H9 (cell line): ENCODE measurements around the gene ACO1. TPM values are rescaled to one million over a fixed set of nuclear protein-coding genes. Genes with fewer than 3 reads are reported as not detected.

Experiments
- DNase-seq: peaks from one replicate; pipeline ENCODE4 v3.0.0-alpha.2; 2017
- H2AFZ ChIP-seq: one replicate; pipeline ENCODE4 v1.6.1; 2013; ENCODE audit warnings: mild to moderate bottlenecking, low read length, control low read depth, moderate library complexity
- H2AK5ac ChIP-seq: 2 replicates; pipeline ENCODE4 v1.6.1; 2013; ENCODE audit warnings: low read length, control low read depth, mixed read lengths; ENCODE audit not compliant: insufficient read length
- H2BK120ac ChIP-seq: one replicate; pipeline ENCODE4 v1.6.1; 2013; ENCODE audit warnings: low read depth, mild to moderate bottlenecking, low read length, control low read depth, inconsistent platforms; ENCODE audit not compliant: poor library complexity, severe bottlenecking
- H2BK12ac ChIP-seq: 2 replicates; pipeline ENCODE4 v1.6.1; 2013; ENCODE audit warnings: low read length, control low read depth, mixed read lengths, low read depth; ENCODE audit not compliant: insufficient read length
- H2BK15ac ChIP-seq: 2 replicates; pipeline ENCODE4 v1.6.1; 2013; ENCODE audit warnings: low read depth, low read length, control low read depth
- H2BK20ac ChIP-seq: one replicate; pipeline ENCODE4 v1.6.1; 2013; ENCODE audit warnings: low read depth, mild to moderate bottlenecking, low read length, control low read depth, inconsistent platforms; ENCODE audit not compliant: poor library complexity, severe bottlenecking
- H2BK5ac ChIP-seq: 2 replicates; pipeline ENCODE4 v1.6.1; 2013; ENCODE audit warnings: low read length, control low read depth, mixed read lengths; ENCODE audit not compliant: insufficient read length
- H3K14ac ChIP-seq: 2 replicates; pipeline ENCODE4 v1.6.1; 2013; ENCODE audit warnings: low read length, control low read depth; ENCODE audit not compliant: insufficient read depth
- H3K18ac ChIP-seq: 2 replicates; pipeline ENCODE4 v1.6.1; 2013; ENCODE audit warnings: low read depth, mild to moderate bottlenecking, mixed read lengths, low read length, control low read depth; ENCODE audit not compliant: insufficient read length
- H3K23ac ChIP-seq: 2 replicates; pipeline ENCODE4 v1.6.1; 2013; ENCODE audit warnings: low read length, control low read depth, mixed read lengths, low read depth; ENCODE audit not compliant: insufficient read length
- H3K23me2 ChIP-seq: 2 replicates; pipeline ENCODE4 v1.6.1; 2013; ENCODE audit warnings: low read depth, mild to moderate bottlenecking, mixed read lengths, low read length, control low read depth; ENCODE audit not compliant: insufficient read length, poor library complexity, severe bottlenecking
- H3K27ac ChIP-seq: 2 replicates; pipeline ENCODE4 v1.5.1; 2013; ENCODE audit warnings: low read length, control low read depth, mixed read lengths, low read depth; ENCODE audit not compliant: insufficient read length
- H3K27me3 ChIP-seq: 2 replicates; pipeline ENCODE4 v1.6.1; 2013; ENCODE audit warnings: low read length, control low read depth, inconsistent platforms; ENCODE audit not compliant: insufficient read depth
- H3K4ac ChIP-seq: 2 replicates; pipeline ENCODE4 v1.6.1; 2013; ENCODE audit warnings: low read depth, mild to moderate bottlenecking, control low read depth, inconsistent platforms, low read length, moderate library complexity
- H3K4me1 ChIP-seq: 2 replicates; pipeline ENCODE4 v1.6.1; 2013; ENCODE audit warnings: low read length, control low read depth, inconsistent platforms; ENCODE audit not compliant: insufficient read depth
- H3K4me2 ChIP-seq: 2 replicates; pipeline ENCODE4 v1.6.1; 2013; ENCODE audit warnings: low read length, control low read depth, mixed read lengths; ENCODE audit not compliant: insufficient read length, insufficient read depth
- H3K56ac ChIP-seq: 2 replicates; pipeline ENCODE4 v1.6.1; 2013; ENCODE audit warnings: low read depth, mild to moderate bottlenecking, mixed read lengths, low read length, control low read depth; ENCODE audit not compliant: insufficient read length
- H3K79me1 ChIP-seq: 2 replicates; pipeline ENCODE4 v1.6.1; 2013; ENCODE audit warnings: low read depth, mild to moderate bottlenecking, moderate library complexity, low read length, control low read depth, inconsistent platforms; ENCODE audit not compliant: insufficient read depth, poor library complexity, severe bottlenecking
- H3K79me2 ChIP-seq: 2 replicates; pipeline ENCODE4 v1.6.1; 2013; ENCODE audit warnings: low read length, control low read depth, inconsistent platforms; ENCODE audit not compliant: insufficient read depth
- H3K9ac ChIP-seq: 2 replicates; pipeline ENCODE4 v1.6.1; 2013; ENCODE audit warnings: low read length, control low read depth, mixed read lengths; ENCODE audit not compliant: insufficient read length; ENCODE audit errors: extremely low read depth
- H3K9me3 ChIP-seq: one replicate; pipeline ENCODE4 v1.6.1; 2013; ENCODE audit warnings: low read depth, low read length, inconsistent platforms; ENCODE audit not compliant: control insufficient read depth
- H3T11ph ChIP-seq: one replicate; pipeline ENCODE4 v1.6.1; 2013; ENCODE audit warnings: mild to moderate bottlenecking, low read length, control low read depth, inconsistent platforms
- H4K20me1 ChIP-seq: one replicate; pipeline ENCODE4 v1.6.1; 2013; ENCODE audit not compliant: control insufficient read depth, insufficient read length, insufficient read depth
- H4K5ac ChIP-seq: 2 replicates; pipeline ENCODE4 v1.6.1; 2013; ENCODE audit warnings: low read depth, mild to moderate bottlenecking, mixed read lengths, low read length, control low read depth; ENCODE audit not compliant: insufficient read length
- H4K8ac ChIP-seq: replicated peaks from 2 replicates; pipeline ENCODE4 v1.6.1; 2013; ENCODE audit warnings: low read length, control low read depth, mixed read lengths, low read depth; ENCODE audit not compliant: insufficient read length
- H4K91ac ChIP-seq: 2 replicates; pipeline ENCODE4 v1.6.1; 2013; ENCODE audit warnings: low read depth, mild to moderate bottlenecking, moderate library complexity, mixed read lengths, low read length, control low read depth; ENCODE audit not compliant: insufficient read length
- H3K27ac Mint-ChIP-seq, 3 experiments: 2 replicates in 2 of 3; 3 replicates in 1 of 3; pipeline ENCODE4 v1.8.0; 2020 to 2021; ENCODE audit warnings: mixed read lengths in 3 of 3, mild to moderate bottlenecking in 1 of 3, moderate library complexity in 1 of 3
- H3K27me3 Mint-ChIP-seq: 2 replicates; pipeline ENCODE4 v1.8.0; 2021; ENCODE audit warnings: low read depth, mild to moderate bottlenecking, moderate library complexity, mixed read lengths
- H3K36me3 Mint-ChIP-seq, 3 experiments: 2 replicates in 2 of 3; 3 replicates in 1 of 3; pipeline ENCODE4 v1.8.0; 2020 to 2021; ENCODE audit warnings: low read depth in 3 of 3, mixed read lengths in 3 of 3; ENCODE audit not compliant: insufficient read depth in 1 of 3
- H3K4me1 Mint-ChIP-seq, 2 experiments: 2 replicates each; pipeline ENCODE4 v1.8.0; 2020; ENCODE audit warnings: mixed read lengths in 2 of 2
- H3K4me3 Mint-ChIP-seq, 2 experiments: 2 replicates in 1 of 2; 3 replicates in 1 of 2; pipeline ENCODE4 v1.8.0; 2020 to 2021; ENCODE audit warnings: mild to moderate bottlenecking in 2 of 2, mixed read lengths in 2 of 2, moderate library complexity in 1 of 2
- H3K9me3 Mint-ChIP-seq, 2 experiments: 2 replicates in 1 of 2; 3 replicates in 1 of 2; pipeline ENCODE4 v1.8.0; 2020; ENCODE audit warnings: mild to moderate bottlenecking in 2 of 2, mixed read lengths in 2 of 2, moderate library complexity in 1 of 2
- CTCF ChIP-seq: fragments of 200-600 bp; sonication (generic); conservative IDR thresholded peaks from 3 replicates; pipeline ENCODE4 v1.8.0; 2021; ENCODE audit warnings: antibody characterized with exemption, mild to moderate bottlenecking
- WGBS: extraction: QIAGEN DNeasy Blood & Tissue Kit; methylation state at CpG from one replicate; pipeline ENCODE4 v1.1.7; 2013; ENCODE audit warnings: missing lambda C conversion rate, low lambda C conversion rate, mixed read lengths; ENCODE audit not compliant: insufficient read length; ENCODE audit errors: extremely low coverage; 5-methylcytosine and 5-hydroxymethylcytosine counted together
- total RNA-seq: library from RNA; stranded (reverse); gene quantifications from 2 replicates; pipeline ENCODE4 v1.2.1, GENCODE V29; 2021

Gene ACO1
- total RNA-seq, 1 experiment from 2014 or later, result 44.5 TPM

GRCh38 chr9:32359452-32359851 lies 25.0 kb upstream of the ACO1 start:
- Mint-ChIP-seq H3K4me3 (no peak overlapping the region), H3K27ac (no peak overlapping the region), H3K9me3 (peaks cover 0 to 11% of the 10 kb centered on the region in 2 experiments; a peak in 2 of 5 replicates), H3K4me1 (0 out of 4 replicates have a peak, but pooled peaks cover 0 to 3% of the 10 kb centered on the region in 2 experiments), H3K36me3 (peaks cover 0 to 8% (median 0%) of the 10 kb centered on the region in 3 experiments; a peak in 3 of 7 replicates), H3K27me3 (no peaks in the 10 kb centered on the region)
- no peaks in the 10 kb centered on the region for H3K79me1 ChIP-seq
- no peak overlapping the region for H2BK5ac ChIP-seq
- H4K8ac ChIP-seq, result no peak overlapping the region
- H4K20me1 ChIP-seq, result no peaks in the 10 kb centered on the region
- H3T11ph ChIP-seq, result no peak overlapping the region
- no peaks in the 10 kb centered on the region for H3K79me2 ChIP-seq
- no peaks in the 10 kb centered on the region for H3K27me3 ChIP-seq
- H3K56ac ChIP-seq, result no peak overlapping the region
- H3K4me2 ChIP-seq, result no peak overlapping the region
- no peak overlapping the region for H3K14ac ChIP-seq
- H2AK5ac ChIP-seq, result no peak overlapping the region
- TF ChIP-seq CTCF, result no peak
- no peaks in the 10 kb centered on the region for H3K23me2 ChIP-seq
- H3K4me1 ChIP-seq, result no peaks in the 10 kb centered on the region
- WGBS, result no CpG with 5 or more reads among the region's 4 CpGs
- H2AFZ ChIP-seq, result no peak overlapping the region
- no peak overlapping the region for H3K4ac ChIP-seq
- H4K91ac ChIP-seq, result no peak overlapping the region
- no peak overlapping the region for H4K5ac ChIP-seq
- DNase-seq, result no peak
- H2BK12ac ChIP-seq, result no peak overlapping the region
- H2BK120ac ChIP-seq, result no peak overlapping the region
- no peak overlapping the region for H2BK20ac ChIP-seq
- H3K18ac ChIP-seq, result no peak overlapping the region
- H3K23ac ChIP-seq, result no peak overlapping the region
- no peaks in the 10 kb centered on the region for H3K9me3 ChIP-seq
- H2BK15ac ChIP-seq, result no peak overlapping the region
- no peak overlapping the region for H3K27ac ChIP-seq
- H3K9ac ChIP-seq, result no peak overlapping the region
